ENCODE results near the gene MAN1C1. TPM values are rescaled to one million over a fixed set of nuclear protein-coding genes. Genes with fewer than 3 reads are reported as not detected.

MAN1C1 gene
- total RNA-seq, 1 donor from 2014 or later, result 20.4 TPM

DNA sequence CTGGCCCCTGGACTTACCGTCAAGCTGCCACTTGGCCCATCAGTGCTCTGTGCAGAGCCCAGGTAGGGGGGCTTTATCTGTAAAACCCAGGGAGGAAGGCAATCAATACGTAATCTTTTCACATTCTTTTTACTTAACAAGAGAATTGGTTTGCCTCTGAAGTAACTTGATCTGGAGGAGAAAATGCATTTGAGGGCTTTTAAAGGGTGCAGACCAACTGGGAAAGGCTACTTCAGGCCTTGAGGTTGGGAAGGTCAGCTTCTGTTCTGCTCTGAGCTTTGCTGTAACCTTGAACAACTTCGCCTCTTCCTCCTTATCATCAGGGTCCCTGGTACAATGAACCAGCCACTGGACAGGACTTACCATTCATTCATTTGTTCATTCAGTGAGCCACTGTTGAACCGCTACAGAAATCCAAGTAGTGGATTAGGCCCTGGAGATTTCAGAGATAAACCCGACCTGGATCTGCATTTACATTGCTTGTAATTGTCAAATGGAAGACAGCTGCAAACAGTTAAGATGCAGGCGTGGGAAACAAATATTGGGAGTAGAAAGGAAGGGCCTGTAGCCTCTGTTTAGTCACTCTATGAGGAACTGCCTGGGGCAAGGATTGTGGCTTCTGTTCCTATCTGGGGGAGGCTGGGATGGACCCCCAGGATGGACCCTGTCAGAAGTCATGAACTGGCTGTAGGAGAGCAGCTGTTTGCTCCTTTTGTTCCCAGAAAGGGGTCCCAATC, 90.9 kb downstream of the MAN1C1 start:
- intact Hi-C loops (cut with DNase I), result no loop called here
- H3K9me3 ChIP-seq, result no peaks in the 10 kb centered on the region
- ATAC-seq (no peak), DNase-seq (no peak)
- H3K36me3 ChIP-seq, result no peaks in the 10 kb centered on the region
- TF ChIP-seq, protein P1, sequence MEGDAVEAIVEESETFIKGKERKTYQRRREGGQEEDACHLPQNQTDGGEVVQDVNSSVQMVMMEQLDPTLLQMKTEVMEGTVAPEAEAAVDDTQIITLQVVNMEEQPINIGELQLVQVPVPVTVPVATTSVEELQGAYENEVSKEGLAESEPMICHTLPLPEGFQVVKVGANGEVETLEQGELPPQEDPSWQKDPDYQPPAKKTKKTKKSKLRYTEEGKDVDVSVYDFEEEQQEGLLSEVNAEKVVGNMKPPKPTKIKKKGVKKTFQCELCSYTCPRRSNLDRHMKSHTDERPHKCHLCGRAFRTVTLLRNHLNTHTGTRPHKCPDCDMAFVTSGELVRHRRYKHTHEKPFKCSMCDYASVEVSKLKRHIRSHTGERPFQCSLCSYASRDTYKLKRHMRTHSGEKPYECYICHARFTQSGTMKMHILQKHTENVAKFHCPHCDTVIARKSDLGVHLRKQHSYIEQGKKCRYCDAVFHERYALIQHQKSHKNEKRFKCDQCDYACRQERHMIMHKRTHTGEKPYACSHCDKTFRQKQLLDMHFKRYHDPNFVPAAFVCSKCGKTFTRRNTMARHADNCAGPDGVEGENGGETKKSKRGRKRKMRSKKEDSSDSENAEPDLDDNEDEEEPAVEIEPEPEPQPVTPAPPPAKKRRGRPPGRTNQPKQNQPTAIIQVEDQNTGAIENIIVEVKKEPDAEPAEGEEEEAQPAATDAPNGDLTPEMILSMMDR (IDR thresholded peaks at IDR 0.05), result no peak
- H3K27me3 ChIP-seq (ENCODE audit: low read depth), result no peaks in the 10 kb centered on the region
- no peak overlapping the region for H3K27ac ChIP-seq
- H3K4me1 ChIP-seq, result peaks cover 54% of the 10 kb centered on the region
- H3K4me3 ChIP-seq, result no peak overlapping the region

DNA sequence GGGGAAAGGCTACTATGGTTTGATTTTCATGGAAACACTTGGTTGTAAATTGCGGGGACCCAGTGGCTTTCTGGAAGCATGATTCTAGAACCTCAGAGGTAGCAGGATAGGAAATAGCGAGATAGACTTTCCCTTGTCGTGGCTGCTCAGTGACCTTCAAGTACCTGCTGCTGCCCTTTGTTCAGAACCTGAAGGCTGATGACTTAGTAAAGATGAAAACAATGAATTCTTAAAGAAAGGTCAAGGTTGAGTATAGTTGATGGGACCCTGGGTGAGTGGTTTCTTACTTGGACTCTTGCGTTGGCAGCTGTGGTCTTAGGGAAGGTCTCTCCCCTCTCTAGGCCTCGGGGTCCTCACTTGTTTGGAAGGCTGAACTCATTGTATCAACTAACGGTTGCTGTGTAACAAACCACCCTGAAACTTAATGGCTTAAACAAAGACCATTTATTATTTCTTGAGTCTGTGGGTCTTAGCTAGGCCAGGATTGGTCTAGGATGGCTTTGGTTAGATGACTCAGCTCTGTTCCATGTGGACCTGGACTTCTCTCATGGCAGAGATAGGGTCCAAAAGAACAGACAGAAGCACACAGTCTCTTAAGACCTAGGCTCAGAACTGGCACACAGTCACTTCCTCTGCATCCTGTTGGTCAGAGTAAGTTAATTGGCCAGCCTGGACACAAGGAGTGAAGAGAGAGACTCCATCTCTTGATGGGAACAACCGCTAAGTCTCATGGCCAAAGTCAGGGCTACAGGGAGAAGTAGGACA, 94.2 kb downstream of the MAN1C1 start:
- H3K9me3 ChIP-seq, result no peaks in the 10 kb centered on the region
- ATAC-seq, result no peak
- H3K36me3 ChIP-seq, result no peaks in the 10 kb centered on the region
- no peaks in the 10 kb centered on the region for H3K27me3 ChIP-seq (ENCODE audit: low read depth)
- H3K27ac ChIP-seq, result no peak overlapping the region
- H3K4me1 ChIP-seq, result peaks cover 35% of the 10 kb centered on the region
- DNase-seq, result no peak
- TF ChIP-seq, protein P1 (IDR thresholded peaks at IDR 0.05), result no peak
- no peak overlapping the region for H3K4me3 ChIP-seq
- intact Hi-C loops (cut with DNase I), result no loop called here

DNA sequence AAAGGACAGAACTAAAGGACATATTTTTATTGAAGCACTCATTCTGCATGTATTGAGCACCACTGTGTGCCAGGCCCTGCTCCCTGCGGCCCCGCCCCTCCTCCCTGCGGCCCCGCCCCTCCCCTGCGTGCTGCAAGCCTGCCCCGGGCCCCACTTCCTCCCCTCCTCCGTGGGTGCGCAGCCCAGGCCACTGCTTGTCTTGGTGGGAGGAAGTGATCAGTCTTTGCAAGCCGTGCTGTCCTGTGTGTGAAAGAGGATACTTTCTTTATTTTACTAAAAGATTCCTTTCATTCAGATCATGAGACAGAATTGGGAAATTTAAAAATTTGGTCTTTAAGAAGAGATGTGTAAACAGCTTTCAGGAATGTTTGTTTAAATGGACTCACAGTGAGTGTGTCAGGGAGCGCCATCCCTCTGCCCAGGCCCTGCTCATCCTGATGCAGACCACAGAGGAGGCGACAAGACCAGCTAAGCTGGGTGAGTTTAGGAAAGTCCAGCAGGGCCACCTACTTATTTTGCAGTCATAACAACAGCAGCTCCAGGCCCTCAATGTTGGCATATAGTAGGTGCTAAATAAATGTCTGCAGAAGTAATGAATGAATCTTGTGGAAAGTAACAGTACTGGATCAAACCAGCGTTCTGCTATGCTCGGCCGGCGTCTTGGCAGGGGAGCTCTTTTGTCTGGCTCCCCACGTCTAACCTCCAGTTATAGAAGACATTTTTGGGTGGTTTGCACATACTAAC, 95.1 kb downstream of the MAN1C1 start:
- Histone ChIP-seq H3K27me3 (ENCODE audit: low read depth) (no peaks in the 10 kb centered on the region), H3K9me3 (no peaks in the 10 kb centered on the region), H3K36me3 (no peaks in the 10 kb centered on the region), H3K4me3 (no peak overlapping the region), H3K4me1 (peaks cover 25% of the 10 kb centered on the region), H3K27ac (no peak overlapping the region)
- TF ChIP-seq, protein P1 (IDR thresholded peaks at IDR 0.05), result no peak
- peak; percentile 77 to 84 for ATAC-seq
- intact Hi-C loops (cut with DNase I), result no loop called here
- peak; percentile 67 for DNase-seq

DNA sequence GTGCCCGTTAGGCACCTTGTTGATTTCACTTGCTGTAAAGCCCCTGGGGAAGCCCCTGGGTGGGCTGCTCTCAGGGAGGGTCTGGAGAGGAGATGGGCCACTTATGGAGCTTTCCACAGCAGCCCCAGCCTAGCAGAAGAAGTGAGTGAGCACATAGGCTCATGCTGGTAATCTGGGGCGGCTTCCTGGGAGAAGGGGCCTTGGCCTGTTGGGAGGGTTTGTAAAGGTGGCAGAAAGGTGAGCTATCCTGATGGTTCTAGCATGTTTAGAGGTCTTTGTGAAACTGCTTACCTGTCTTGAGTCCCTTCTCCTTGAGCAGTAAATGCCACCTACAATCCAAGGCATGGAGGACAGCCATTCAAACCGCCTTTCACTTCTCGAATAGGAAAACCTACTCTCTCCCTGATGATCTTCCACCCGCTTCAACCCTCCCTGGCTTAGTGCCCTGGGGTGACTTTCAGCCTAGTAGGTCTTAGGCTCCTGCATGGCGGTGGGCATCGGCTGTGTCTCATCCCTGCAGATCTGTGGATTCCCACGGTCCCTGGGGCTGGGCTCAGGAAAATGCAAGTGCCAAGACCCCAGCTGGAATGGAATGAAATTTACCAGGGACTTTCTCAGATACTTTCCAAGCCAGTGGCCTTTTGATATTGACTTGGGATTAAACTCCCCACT, 95.8 kb downstream of the MAN1C1 start:
- DNase-seq (no peak), ATAC-seq (no peak)
- no peak overlapping the region for H3K4me3 ChIP-seq
- H3K27me3 ChIP-seq (ENCODE audit: low read depth), result no peaks in the 10 kb centered on the region
- no peak overlapping the region for H3K27ac ChIP-seq
- TF ChIP-seq, protein P1 (IDR thresholded peaks at IDR 0.05), result no peak
- intact Hi-C loops (cut with DNase I), result no loop called here
- no peaks in the 10 kb centered on the region for H3K9me3 ChIP-seq
- no peaks in the 10 kb centered on the region for H3K36me3 ChIP-seq
- H3K4me1 ChIP-seq, result peaks cover 24% of the 10 kb centered on the region

DNA sequence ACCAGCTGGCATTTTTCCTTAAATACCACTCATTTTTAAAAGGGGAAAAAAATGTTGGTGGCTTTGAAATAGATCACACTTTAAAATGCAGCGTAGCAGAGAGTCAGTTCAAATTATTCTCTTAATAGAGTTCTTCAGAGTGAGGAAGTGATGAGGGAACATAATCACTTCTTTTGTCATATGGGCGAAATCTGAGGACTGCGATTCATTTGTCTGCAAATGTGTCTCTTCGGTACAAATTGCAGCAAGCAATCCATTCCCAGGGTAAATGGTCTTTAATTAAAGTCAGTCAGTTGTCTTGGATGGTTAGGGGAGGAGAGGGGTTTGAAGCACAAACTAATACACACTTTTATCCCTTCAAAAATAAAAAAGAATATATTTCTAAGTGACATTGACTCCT, 97.4 kb downstream of the MAN1C1 start:
- Histone ChIP-seq H3K27me3 (ENCODE audit: low read depth) (no peaks in the 10 kb centered on the region), H3K36me3 (no peaks in the 10 kb centered on the region), H3K4me1 (peaks cover 14% of the 10 kb centered on the region), H3K4me3 (no peak overlapping the region), H3K9me3 (no peaks in the 10 kb centered on the region), H3K27ac (no peak overlapping the region)
- TF ChIP-seq, protein P1 (IDR thresholded peaks at IDR 0.05), result no peak
- intact Hi-C loops (cut with DNase I), result no loop called here
- ATAC-seq, result no peak
- DNase-seq, result no peak
